CD4-positive, alpha-beta T cell treated with Interleukin-21 for 1 hour (primary cell): ENCODE results near the gene GUCA2B.
A peak's percentile ranks its signal among the peaks of the same experiment; 100 is the strongest.

ENCODE experiments used
- DNase-seq: peaks from one replicate; pipeline ENCODE4 v3.0.0-alpha.2; 2020

Gene GUCA2B

GRCh38 chr1:42143896-42144710, 9.1 kb upstream of the GUCA2B start:
- DNase-seq = no peak

GRCh38 chr1:42144711-42145388, 8.4 kb upstream of the GUCA2B start:
- DNase-seq = no peak

- no peak for DNase-seq
Measured at GRCh38 chr1:42145389-42145716, 7.9 kb upstream of the GUCA2B start.

- DNase-seq = no peak
Measured at GRCh38 chr1:42145764-42146625, 7.2 kb upstream of the GUCA2B start.

GRCh38 chr1:42146626-42147320, 6.4 kb upstream of the GUCA2B start:
- peak; percentile 66 for DNase-seq

GRCh38 chr1:42148166-42148565, 5.0 kb upstream of the GUCA2B start:
- no peak for DNase-seq

GRCh38 chr1:42150651-42151050, 2.6 kb upstream of the GUCA2B start:
- no peak for DNase-seq

GRCh38 chr1:42152119-42152518, 1.1 kb upstream of the GUCA2B start:
- no peak for DNase-seq

GRCh38 chr1:42153624-42154023, 414 bp downstream of the GUCA2B start:
- DNase-seq = no peak

GRCh38 chr1:42154685-42155084, 1.5 kb downstream of the GUCA2B start:
- DNase-seq = no peak

GRCh38 chr1:42155362-42155761, 2.2 kb downstream of the GUCA2B start:
- no peak for DNase-seq

GRCh38 chr1:42157667-42158066, 4.5 kb downstream of the GUCA2B start:
- peak; percentile 8 for DNase-seq

GRCh38 chr1:42158189-42158588, 5.0 kb downstream of the GUCA2B start:
- no peak for DNase-seq

- no peak for DNase-seq
Measured at GRCh38 chr1:42162181-42162580, 9.0 kb downstream of the GUCA2B start.

GRCh38 chr1:42163114-42163513, 9.9 kb downstream of the GUCA2B start:
- no peak for DNase-seq

- no peak for DNase-seq
Measured at GRCh38 chr1:42163536-42164503, 10.6 kb downstream of the GUCA2B start.

- DNase-seq = no peak
Measured at GRCh38 chr1:42164551-42165420, 11.6 kb downstream of the GUCA2B start, which contains the start of gene GUCA2A. Gene GUCA2A, minus strand, starts transcription at chr1:42164745. Its CDS starts 33 bp downstream, at chr1:42164712.

GRCh38 chr1:42165511-42166210, 12.5 kb downstream of the GUCA2B start:
- DNase-seq = no peak

GRCh38 chr1:42167611-42168390, 14.6 kb downstream of the GUCA2B start:
- DNase-seq = no peak
